ENCODE data around the gene ZNF808.
"Not testable (repeated sequence)": the region's sequence is repeated elsewhere in the genome, so short reads cannot be mapped to it uniquely, and the experiment has no call there.

The ZNF808 gene

DNA sequence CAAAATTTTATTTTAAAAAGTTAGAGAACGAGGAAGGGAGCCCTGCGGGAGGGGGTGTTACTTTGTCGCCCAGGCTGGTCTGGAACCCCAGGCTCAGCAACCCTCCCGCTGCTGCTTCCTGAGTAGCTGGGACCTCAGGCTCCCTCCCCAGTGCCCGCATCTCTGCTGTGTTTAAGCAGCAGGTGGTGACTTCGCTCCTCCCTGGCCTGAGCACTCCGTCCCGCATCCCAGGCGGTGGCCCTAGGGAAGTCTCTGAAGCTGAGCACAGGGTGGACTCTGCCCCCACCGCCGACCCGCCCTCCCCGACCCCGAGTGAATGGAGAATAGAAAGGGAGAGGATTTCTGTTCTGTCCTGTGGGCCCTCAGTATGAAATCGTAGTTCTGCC, 73.2 kb downstream of the ZNF808 start:
- DNase-seq (ENCODE audit: low read depth), result peak; percentile 3

DNA sequence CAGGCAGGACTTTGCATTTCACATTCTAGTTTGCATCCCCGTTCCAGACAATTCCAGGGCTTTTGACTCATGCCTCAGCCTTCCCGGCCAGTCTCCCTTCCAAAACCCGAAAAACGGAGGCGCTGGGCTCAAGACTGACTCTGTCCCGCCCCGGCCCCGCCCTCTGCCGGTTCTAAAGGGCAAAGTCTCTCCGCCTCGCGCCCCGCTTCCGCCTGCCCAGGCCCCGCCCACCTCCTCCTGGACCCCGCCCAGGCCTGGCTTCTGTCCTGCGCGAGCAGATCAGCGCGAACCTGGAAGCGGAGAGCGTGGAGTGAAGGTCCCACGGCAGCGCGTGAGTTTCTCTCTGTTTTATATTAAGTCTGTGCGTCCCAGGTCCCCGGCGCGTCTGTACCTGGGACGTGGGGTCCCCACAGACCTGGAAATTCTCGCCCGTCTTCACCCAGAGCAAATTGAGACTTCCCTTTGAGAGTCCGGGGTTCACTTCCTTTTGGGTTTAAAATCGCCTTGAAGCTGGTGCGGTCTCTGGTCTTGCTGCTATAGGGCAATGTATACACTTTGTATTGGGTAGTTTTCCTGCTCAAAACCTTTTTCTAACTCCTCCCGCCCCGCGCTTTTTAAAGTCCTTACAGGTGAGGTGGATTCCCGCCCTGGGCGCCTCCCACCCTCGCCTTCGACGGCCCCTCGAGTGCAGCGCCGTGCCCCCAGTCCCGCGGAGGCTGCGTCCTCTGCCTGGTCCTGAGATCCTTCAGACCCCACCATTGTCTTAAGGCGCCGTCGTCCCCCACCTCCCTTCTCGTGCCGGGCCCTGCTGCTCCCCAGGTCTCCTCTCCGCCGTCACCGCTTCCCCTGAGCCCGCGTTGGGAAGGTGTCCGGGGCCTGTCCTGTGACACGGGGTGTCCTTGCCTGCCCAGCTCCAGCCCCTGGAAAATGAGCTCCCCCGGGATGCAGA, 73.8 kb downstream of the ZNF808 start:
- peak; percentile 91 for DNase-seq (ENCODE audit: low read depth)

DNA sequence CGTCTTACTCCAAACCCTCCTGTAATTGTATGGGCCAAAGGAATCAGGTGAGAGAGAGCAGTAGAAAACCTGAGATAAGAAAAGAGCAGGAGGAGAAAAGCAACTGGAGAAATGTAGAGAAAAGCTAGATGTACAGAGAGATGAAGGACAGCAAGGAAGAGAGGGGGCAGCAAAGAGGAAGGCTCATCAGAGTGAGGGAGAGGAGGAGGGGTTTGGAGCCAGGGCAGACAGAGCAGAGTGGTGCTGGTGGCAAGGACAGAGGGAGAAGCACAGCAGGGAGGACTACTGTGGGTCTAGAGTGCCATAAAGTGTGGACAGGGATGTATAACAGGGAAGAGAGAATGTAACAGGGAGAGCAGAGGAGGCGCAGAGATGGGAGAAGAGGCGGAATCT, 74.5 kb downstream of the ZNF808 start:
- DNase-seq (ENCODE audit: low read depth), result not testable (repeated sequence)

DNA sequence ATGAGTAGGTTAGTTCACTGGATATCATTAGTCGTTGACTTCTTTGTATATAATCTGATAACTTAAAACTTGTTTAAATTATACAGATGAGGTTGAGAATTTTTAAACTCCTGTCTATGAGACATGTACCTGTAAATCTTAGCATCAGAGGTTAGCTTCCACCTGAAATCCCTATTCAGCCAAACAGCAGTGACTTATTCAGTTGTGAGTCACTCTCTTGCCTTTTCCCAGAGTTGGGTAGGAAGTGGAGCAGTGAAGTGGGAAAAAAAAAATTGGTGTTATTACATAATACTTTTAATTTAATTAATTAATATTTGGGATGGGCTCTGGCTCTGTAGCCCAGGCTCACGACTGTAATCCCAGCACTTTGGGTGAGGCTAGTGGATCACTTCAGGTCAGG, 75.5 kb downstream of the ZNF808 start:
- DNase-seq (ENCODE audit: low read depth), result no peak

DNA sequence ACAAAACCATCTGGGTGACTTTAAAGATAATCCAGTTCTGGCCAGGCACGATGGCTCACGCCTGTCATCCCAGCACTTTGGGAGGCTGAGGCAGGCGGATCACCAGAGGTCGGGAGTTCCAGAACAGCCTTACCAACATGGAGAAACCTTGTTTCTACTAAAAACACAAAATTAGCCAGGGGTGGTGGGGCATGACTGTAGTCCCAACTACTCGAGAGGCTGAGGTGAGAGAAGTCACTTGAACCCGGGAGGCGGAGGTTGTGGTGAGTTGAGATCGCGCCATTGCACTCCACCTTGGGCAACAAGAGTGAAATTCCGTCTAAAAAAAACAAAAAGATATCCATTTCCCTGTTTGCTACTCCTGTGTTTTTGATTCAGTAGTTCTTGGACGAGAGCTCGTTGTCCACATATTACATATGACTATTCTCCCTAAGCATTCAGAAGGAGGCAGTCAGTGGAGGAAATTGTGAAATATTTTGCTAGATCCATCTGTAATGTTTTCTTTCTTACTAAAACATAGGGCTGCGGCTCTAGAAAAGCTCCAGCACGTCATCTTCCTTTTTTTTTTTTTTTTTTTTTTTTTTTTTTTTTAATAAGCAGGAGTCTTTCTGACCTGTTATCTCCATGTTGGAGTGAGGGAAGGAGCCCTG, 76.2 kb downstream of the ZNF808 start:
- DNase-seq (ENCODE audit: low read depth), result no peak

All from activated T-helper 9 cell treated with anti-CD3 and anti-CD28 coated beads, Interleukin-2, amount 50 U/mL, for 16 hours (primary cell).